Neuronal stem cell (in vitro differentiated cells): ENCODE results near the gene MED7.

Source experiments
- DNase-seq: peaks from one replicate; pipeline ENCODE4 v3.0.0-alpha.2; 2013; ENCODE audit warnings: low spot score
- H2AFZ ChIP-seq: one replicate; pipeline ENCODE4 v1.6.1; 2013; ENCODE audit warnings: mild to moderate bottlenecking, low read length, inconsistent platforms
- H2AK5ac ChIP-seq: 2 replicates; pipeline ENCODE4 v1.6.1; 2013; ENCODE audit warnings: low read depth, mild to moderate bottlenecking, inconsistent platforms, low read length, moderate library complexity, mixed read lengths
- H2BK120ac ChIP-seq: 2 replicates; pipeline ENCODE4 v1.6.1; 2013; ENCODE audit warnings: low read depth, mild to moderate bottlenecking, inconsistent platforms, low read length, moderate library complexity, mixed read lengths
- H2BK12ac ChIP-seq: one replicate; pipeline ENCODE4 v1.6.1; 2013; ENCODE audit warnings: low read length, inconsistent platforms
- H2BK15ac ChIP-seq: 2 replicates; pipeline ENCODE4 v1.6.1; 2013; ENCODE audit warnings: mild to moderate bottlenecking, low read length, inconsistent platforms, mixed read lengths
- H2BK5ac ChIP-seq: one replicate; pipeline ENCODE4 v1.6.1; 2013; ENCODE audit warnings: inconsistent platforms, mild to moderate bottlenecking, low read length, moderate library complexity
- H3K14ac ChIP-seq: one replicate; pipeline ENCODE4 v1.6.1; 2013; ENCODE audit warnings: low read length, inconsistent platforms
- H3K18ac ChIP-seq: 2 replicates; pipeline ENCODE4 v1.6.1; 2013; ENCODE audit warnings: low read length, inconsistent platforms
- H3K23ac ChIP-seq: 2 replicates; pipeline ENCODE4 v1.6.1; 2013; ENCODE audit warnings: low read depth, mild to moderate bottlenecking, mixed read lengths, low read length, inconsistent platforms; ENCODE audit not compliant: poor library complexity
- H3K27ac ChIP-seq: replicated peaks from 3 replicates; pipeline ENCODE4 v1.5.1; 2013; ENCODE audit warnings: low read length, inconsistent platforms
- H3K27me3 ChIP-seq, 3 experiments: 2 replicates each; pipeline ENCODE4 v1.6.1; 2013; ENCODE audit warnings: low read length in 3 of 3, mild to moderate bottlenecking in 2 of 3, inconsistent platforms in 1 of 3, low read depth in 1 of 3, mixed read lengths in 1 of 3, moderate library complexity in 1 of 3; ENCODE audit not compliant: control insufficient read depth in 3 of 3, insufficient read depth in 3 of 3
- H3K36me3 ChIP-seq, 2 donors: replicated peaks in 1 of 2; 2 replicates each; pipeline ENCODE4 v1.6.1; 2013; ENCODE audit warnings: low read length in 2 of 2; ENCODE audit not compliant: control insufficient read depth in 2 of 2, insufficient read depth in 2 of 2
- H3K4ac ChIP-seq: 2 replicates; pipeline ENCODE4 v1.6.1; 2013; ENCODE audit warnings: inconsistent platforms, mild to moderate bottlenecking, low read length, moderate library complexity
- H3K4me1 ChIP-seq, 2 donors: 1 replicate in 1 of 2; 2 replicates in 1 of 2; pipeline ENCODE4 v1.6.1; 2013; ENCODE audit warnings: low read length in 2 of 2, low read depth in 1 of 2; ENCODE audit not compliant: control insufficient read depth in 2 of 2, insufficient read depth in 1 of 2
- H3K4me2 ChIP-seq: one replicate; pipeline ENCODE4 v1.6.1; 2013; ENCODE audit warnings: mild to moderate bottlenecking, low read length, inconsistent platforms; ENCODE audit not compliant: insufficient read depth, poor library complexity, severe bottlenecking
- H3K4me3 ChIP-seq, 2 donors: 2 replicates each; pipeline ENCODE4 v1.5.1; 2013; ENCODE audit warnings: low read length in 2 of 2, mild to moderate bottlenecking in 2 of 2, inconsistent platforms in 1 of 2, moderate library complexity in 1 of 2
- H3K79me1 ChIP-seq: one replicate; pipeline ENCODE4 v1.6.1; 2013; ENCODE audit warnings: low read depth, mild to moderate bottlenecking, inconsistent platforms, low read length, moderate library complexity
- H3K9ac ChIP-seq: one replicate; pipeline ENCODE4 v1.6.1; 2013; ENCODE audit warnings: mild to moderate bottlenecking, low read depth, low read length, inconsistent platforms; ENCODE audit not compliant: poor library complexity
- H3K9me3 ChIP-seq, 2 donors: replicated peaks in 1 of 2; 2 replicates each; pipeline versions ENCODE3 to v1.6.1; 2013; ENCODE audit warnings: low read length in 2 of 2, mild to moderate bottlenecking in 2 of 2, inconsistent platforms in 1 of 2, low read depth in 1 of 2, mixed read lengths in 1 of 2, moderate library complexity in 1 of 2; ENCODE audit not compliant: control insufficient read depth in 2 of 2, insufficient read depth in 1 of 2
- H4K8ac ChIP-seq: one replicate; pipeline ENCODE4 v1.6.1; 2013; ENCODE audit warnings: low read depth, mild to moderate bottlenecking, inconsistent platforms, low read length, moderate library complexity
- H4K91ac ChIP-seq: one replicate; pipeline ENCODE4 v1.6.1; 2013; ENCODE audit warnings: low read length, low read depth, mild to moderate bottlenecking, inconsistent platforms; ENCODE audit not compliant: poor library complexity
- WGBS, 2 donors: extraction: QIAGEN DNeasy Blood & Tissue Kit; methylation state at CpG; one replicate each; pipeline ENCODE4 v1.1.7; 2013; ENCODE audit warnings: missing lambda C conversion rate in 2 of 2, mixed read lengths in 1 of 2; ENCODE audit not compliant: insufficient read length in 2 of 2, insufficient replicate concordance in 1 of 2; ENCODE audit errors: extremely low coverage in 2 of 2; 5-methylcytosine and 5-hydroxymethylcytosine counted together

Gene MED7

GRCh38 chr5:157180374-157181264 is 38.0 kb upstream of the MED7 start, which contains the start of gene ITK:
TSS of gene ITK (plus strand) at chr5:157180840. CDS start at chr5:157180978, 138 bp downstream.
- no peak within 1 kb of the TSS for H3K9ac ChIP-seq
- no CpG with 5 or more reads among the region's 8 CpGs for WGBS, 2 donors
- no peak within 1 kb of the TSS for H3K14ac ChIP-seq
- peaks cover 0 to 16% (median 1%) of the 10 kb centered on the region in 3 experiments for H3K27me3 ChIP-seq
- no peak within 1 kb of the TSS for H3K23ac ChIP-seq
- no peak within 1 kb of the TSS for H3K4me2 ChIP-seq
- no peaks in the 10 kb centered on the region for H3K9me3 ChIP-seq
- no peak within 1 kb of the TSS for H2BK15ac ChIP-seq
- no peak within 1 kb of the TSS for H2BK5ac ChIP-seq
- no peak within 1 kb of the TSS for H3K27ac ChIP-seq
- no peaks in the 10 kb centered on the region for H3K4me1 ChIP-seq
- no peak within 1 kb of the TSS for H4K91ac ChIP-seq
- no peak within 1 kb of the TSS for H2AK5ac ChIP-seq
- H2BK12ac ChIP-seq = no peak within 1 kb of the TSS
- H2BK120ac ChIP-seq = no peak within 1 kb of the TSS
- H3K79me1 ChIP-seq = no peaks in the 10 kb centered on the region
- H3K36me3 ChIP-seq = no peaks in the 10 kb centered on the region
- no peak within 1 kb of the TSS for H2AFZ ChIP-seq
- no peak within 1 kb of the TSS for H4K8ac ChIP-seq
- no peak within 1 kb of the TSS for H3K4ac ChIP-seq
- no peak for DNase-seq
- H3K4me3 ChIP-seq = no peak within 1 kb of the TSS
- H3K18ac ChIP-seq = no peak within 1 kb of the TSS

- H2AK5ac ChIP-seq = no peak overlapping the region
- H2BK15ac ChIP-seq = no peak overlapping the region
- no peak overlapping the region for H3K14ac ChIP-seq
- H3K23ac ChIP-seq = no peak overlapping the region
- H3K9me3 ChIP-seq = no peaks in the 10 kb centered on the region
- H2AFZ ChIP-seq = no peak overlapping the region
- no CpG with 5 or more reads among the region's 3 CpGs for WGBS, 2 donors
- H3K4me1 ChIP-seq = no peaks in the 10 kb centered on the region
- no peak for DNase-seq
- H2BK5ac ChIP-seq = no peak overlapping the region
- no peak overlapping the region for H3K4ac ChIP-seq
- no peaks in the 10 kb centered on the region for H3K79me1 ChIP-seq
- no peak overlapping the region for H3K4me2 ChIP-seq
- no peak overlapping the region for H2BK120ac ChIP-seq
- H3K18ac ChIP-seq = no peak overlapping the region
- H3K27me3 ChIP-seq = peaks cover 0 to 16% (median 1%) of the 10 kb centered on the region in 3 experiments
- H3K4me3 ChIP-seq = no peak overlapping the region
- H3K9ac ChIP-seq = no peak overlapping the region
- H3K27ac ChIP-seq = no peak overlapping the region
- H4K91ac ChIP-seq = no peak overlapping the region
- H3K36me3 ChIP-seq = no peaks in the 10 kb centered on the region
- H4K8ac ChIP-seq = no peak overlapping the region
- H2BK12ac ChIP-seq = no peak overlapping the region
Observed at GRCh38 chr5:157178966-157179365, 36.3 kb upstream of the MED7 start.

GRCh38 chr5:157177953-157178352 is 35.3 kb upstream of the MED7 start:
- Histone ChIP-seq H2BK12ac (no peak overlapping the region), H3K9me3 (no peaks in the 10 kb centered on the region), H3K36me3 (no peaks in the 10 kb centered on the region), H3K9ac (no peak overlapping the region), H3K4me2 (no peak overlapping the region), H3K4me1 (no peaks in the 10 kb centered on the region), H3K18ac (no peak overlapping the region), H3K4ac (no peak overlapping the region), H3K23ac (no peak overlapping the region), H3K14ac (no peak overlapping the region), H3K27ac (no peak overlapping the region), H3K27me3 (peaks cover 0 to 16% (median 1%) of the 10 kb centered on the region in 3 experiments), H3K79me1 (no peaks in the 10 kb centered on the region), H2AK5ac (no peak overlapping the region), H4K8ac (no peak overlapping the region), H2BK15ac (no peak overlapping the region), H2BK120ac (no peak overlapping the region), H2BK5ac (no peak overlapping the region), H3K4me3 (no peak overlapping the region), H2AFZ (no peak overlapping the region), H4K91ac (no peak overlapping the region)
- no CpG with 5 or more reads among the region's 6 CpGs for WGBS, 2 donors
- DNase-seq = no peak

- H3K4ac ChIP-seq = no peak overlapping the region
- WGBS, 2 donors = no CpG with 5 or more reads among the region's 8 CpGs
- no peaks in the 10 kb centered on the region for H3K9me3 ChIP-seq
- peaks cover 0 to 2% of the 10 kb centered on the region in 2 donors for H3K4me1 ChIP-seq
- H2BK12ac ChIP-seq = no peak overlapping the region
- no peak overlapping the region for H2AFZ ChIP-seq
- no peak overlapping the region for H3K4me3 ChIP-seq
- no peak overlapping the region for H2BK5ac ChIP-seq
- no peak overlapping the region for H2AK5ac ChIP-seq
- H3K79me1 ChIP-seq = no peaks in the 10 kb centered on the region
- DNase-seq = no peak
- H3K27me3 ChIP-seq = peaks cover 0 to 8% (median 1%) of the 10 kb centered on the region in 3 experiments
- no peak overlapping the region for H2BK120ac ChIP-seq
- no peaks in the 10 kb centered on the region for H3K36me3 ChIP-seq
- H2BK15ac ChIP-seq = no peak overlapping the region
- H4K8ac ChIP-seq = no peak overlapping the region
- no peak overlapping the region for H4K91ac ChIP-seq
- no peak overlapping the region for H3K4me2 ChIP-seq
- H3K23ac ChIP-seq = no peak overlapping the region
- no peak overlapping the region for H3K18ac ChIP-seq
- no peak overlapping the region for H3K9ac ChIP-seq
- no peak overlapping the region for H3K27ac ChIP-seq
- no peak overlapping the region for H3K14ac ChIP-seq
Observed at GRCh38 chr5:157175071-157175612, 32.5 kb upstream of the MED7 start.
